Caki2 (cell line): ENCODE measurements around the gene ZNF106. TPM values are rescaled to one million over a fixed set of nuclear protein-coding genes. Genes with fewer than 3 reads are reported as not detected.
A peak's percentile ranks its signal among the peaks of the same experiment; 100 is the strongest.

Experiments used
- DNase-seq: peaks from one replicate; pipeline ENCODE4 v3.0.0-alpha.2; 2015; ENCODE audit warnings: low read depth
- in situ Hi-C: cut with HindIII; loops from 2 replicates; pipeline ENCODE4 v1.10.0; 2016; ENCODE audit warnings: low sequenced_read_pairs, low pct_unique_long_range_greater_than_20kb, mixed read lengths
- total RNA-seq: library from RNA; depleted of rRNA; stranded (reverse); fragments of >200 nt; shearing (Covaris generic); gene quantifications from 2 replicates; pipeline ENCODE4 v1.2.3, GENCODE V29; 2014; ENCODE audit warnings: low replicate concordance

The ZNF106 gene
- total RNA-seq, 1 experiment from 2014 or later, result 7.8 TPM

DNA sequence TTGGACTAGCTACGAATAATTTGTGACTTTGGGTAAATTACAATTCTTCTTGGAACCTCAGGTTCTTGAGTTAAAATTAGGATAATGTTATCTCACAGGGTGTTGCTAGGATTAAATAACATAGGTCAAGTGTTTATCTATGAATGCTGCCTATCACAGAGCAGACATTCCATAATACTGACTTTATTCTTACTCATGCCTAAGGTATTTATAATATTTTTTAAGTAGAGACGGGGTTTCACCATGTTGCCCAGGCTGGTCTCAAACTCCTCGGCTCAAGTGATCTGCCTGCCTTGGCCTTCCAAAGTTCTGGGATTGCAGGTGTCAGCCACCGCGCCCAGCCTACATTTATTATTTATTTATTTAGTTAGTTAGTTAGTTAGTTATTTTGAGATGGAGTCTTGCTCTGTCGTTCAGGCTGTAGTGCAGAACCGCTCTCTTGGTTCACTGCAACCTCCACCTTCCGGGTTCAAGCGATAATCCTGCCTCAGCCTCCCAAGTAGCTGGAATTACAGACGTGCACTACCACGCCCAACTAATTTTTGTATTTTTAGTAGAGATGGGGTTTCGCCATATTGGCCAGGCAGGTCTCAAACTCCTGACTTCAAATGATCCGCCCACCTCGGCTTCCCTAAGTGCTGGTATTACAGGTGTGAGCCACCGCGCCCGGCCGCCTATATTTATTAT is 741 bp upstream of the ZNF106 start:
- DNase-seq, result no peak

GRCh38 chr15:42490291-42490670 is 660 bp downstream of the ZNF106 start:
- in situ Hi-C loops, result no loop called here
- peak; percentile 27 for DNase-seq

More for the DNA sequence above, 741 bp upstream of the ZNF106 start:
- in situ Hi-C loops, result no loop called here

DNA sequence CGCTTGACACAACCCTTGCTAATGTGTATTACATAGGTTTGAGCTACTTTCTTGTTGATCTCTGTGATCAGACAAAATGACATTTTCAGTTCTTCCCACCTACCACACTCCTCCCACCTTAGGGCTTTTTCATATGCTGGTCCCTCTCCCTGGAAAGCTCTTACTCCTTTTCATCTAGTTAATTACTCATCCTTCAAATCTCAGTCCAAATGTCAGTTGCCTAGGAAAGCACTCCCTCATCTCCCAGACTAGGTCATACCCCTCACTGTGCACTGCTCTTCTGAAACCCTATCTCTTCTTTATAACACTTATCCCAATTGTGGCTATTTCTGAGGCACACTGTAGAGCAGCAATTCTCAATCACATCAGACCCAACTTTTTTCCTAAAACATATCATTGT is 7.3 kb downstream of the ZNF106 start:
- in situ Hi-C loops, result no loop called here
- no peak for DNase-seq

GRCh38 chr15:42482701-42483100 is 8.2 kb downstream of the ZNF106 start:
- DNase-seq, result no peak
- in situ Hi-C loops, result no loop called here

DNA sequence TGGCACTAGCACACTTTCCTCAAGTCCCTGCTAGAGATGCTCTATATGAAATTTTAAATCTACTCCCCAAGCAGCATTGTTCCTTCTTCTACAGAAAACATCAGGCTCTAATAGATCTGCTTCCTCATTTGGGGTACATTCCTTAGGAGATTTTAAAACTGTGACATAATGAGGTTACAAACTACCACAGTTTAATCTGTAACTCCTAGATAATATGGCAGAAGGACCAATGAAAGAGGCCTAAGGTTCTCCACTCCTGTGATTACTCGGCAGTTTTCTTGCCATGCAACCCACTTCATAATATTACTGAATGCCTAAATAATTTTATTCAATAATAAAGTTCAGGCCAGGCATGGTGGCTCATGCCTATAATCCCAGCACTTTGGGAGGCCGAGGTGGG is 16.1 kb downstream of the ZNF106 start:
- no peak for DNase-seq
- in situ Hi-C loops, result no loop called here

DNA sequence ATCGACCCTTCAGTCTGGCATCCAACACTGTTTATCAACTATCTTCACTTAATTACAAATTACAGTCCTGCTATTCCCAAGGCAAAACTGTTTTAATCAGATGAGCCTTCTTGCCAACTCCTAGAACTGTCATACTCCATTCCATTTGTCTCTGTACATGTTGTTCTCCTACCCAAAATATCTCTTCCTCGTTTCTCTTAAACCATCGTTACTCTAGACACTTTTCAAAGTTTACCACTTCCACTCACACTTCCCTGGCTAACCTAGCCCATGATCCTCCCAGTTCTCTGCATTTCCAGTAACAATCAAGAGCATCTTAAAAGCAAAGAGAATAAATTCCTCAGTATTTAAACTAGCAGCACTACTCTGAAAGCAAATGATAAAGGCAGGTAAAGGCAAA is 19.9 kb downstream of the ZNF106 start:
- in situ Hi-C loops, result no loop called here
- no peak for DNase-seq

DNA sequence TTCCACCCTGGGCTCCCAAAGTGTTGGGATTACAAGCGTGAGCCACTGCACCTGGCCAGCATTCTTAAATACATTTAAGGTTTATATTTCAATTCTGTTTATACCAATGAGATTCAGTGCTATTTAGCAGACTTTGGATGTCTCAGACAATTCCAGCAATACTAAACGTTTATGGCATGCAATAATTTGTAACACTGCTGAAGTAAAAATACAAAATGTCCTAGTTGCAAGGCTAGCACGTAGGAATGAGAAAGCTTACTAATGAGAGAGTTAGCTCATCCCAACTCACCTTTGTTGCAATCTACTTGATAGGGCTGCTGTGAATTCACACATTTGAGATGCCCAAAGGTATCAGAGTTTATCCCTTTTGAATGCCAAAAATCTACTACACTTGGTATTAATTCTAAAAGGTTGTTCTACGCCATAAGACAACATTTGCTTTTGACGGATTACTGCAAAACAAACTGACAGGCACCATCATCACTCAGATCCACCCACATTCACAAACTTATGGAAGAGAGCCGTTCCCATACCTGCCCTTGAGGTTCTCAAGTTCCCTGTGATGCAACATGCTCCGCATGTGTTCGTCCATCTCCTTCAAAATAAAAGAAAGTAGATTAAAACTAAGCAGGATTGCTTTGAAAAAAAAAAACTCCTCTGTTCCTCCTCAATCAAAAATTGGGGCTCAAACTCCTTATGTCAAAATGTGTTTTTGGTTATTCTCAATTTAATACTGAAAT is 25.3 kb downstream of the ZNF106 start:
- in situ Hi-C loops, result no loop called here
- no peak for DNase-seq

DNA sequence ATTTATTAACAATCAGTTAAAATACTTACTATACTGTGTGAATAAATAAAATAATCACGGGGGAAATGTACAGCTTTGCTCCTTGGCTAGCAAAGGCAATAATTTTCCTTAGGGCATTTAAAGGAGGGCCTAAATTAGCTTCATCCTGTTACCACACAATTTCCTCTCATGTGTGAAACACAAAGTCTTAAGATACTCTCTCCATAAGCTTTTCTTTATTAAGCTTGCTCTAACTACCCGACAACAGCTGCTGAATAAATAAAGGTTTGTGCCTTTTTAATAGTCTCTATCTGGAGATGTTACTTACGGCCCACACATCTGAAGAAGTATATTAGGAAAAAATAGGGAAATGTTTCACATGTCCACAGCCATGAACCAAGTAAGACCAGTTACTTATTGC is 29.7 kb downstream of the ZNF106 start:
- no peak for DNase-seq
- in situ Hi-C loops, result no loop called here

DNA sequence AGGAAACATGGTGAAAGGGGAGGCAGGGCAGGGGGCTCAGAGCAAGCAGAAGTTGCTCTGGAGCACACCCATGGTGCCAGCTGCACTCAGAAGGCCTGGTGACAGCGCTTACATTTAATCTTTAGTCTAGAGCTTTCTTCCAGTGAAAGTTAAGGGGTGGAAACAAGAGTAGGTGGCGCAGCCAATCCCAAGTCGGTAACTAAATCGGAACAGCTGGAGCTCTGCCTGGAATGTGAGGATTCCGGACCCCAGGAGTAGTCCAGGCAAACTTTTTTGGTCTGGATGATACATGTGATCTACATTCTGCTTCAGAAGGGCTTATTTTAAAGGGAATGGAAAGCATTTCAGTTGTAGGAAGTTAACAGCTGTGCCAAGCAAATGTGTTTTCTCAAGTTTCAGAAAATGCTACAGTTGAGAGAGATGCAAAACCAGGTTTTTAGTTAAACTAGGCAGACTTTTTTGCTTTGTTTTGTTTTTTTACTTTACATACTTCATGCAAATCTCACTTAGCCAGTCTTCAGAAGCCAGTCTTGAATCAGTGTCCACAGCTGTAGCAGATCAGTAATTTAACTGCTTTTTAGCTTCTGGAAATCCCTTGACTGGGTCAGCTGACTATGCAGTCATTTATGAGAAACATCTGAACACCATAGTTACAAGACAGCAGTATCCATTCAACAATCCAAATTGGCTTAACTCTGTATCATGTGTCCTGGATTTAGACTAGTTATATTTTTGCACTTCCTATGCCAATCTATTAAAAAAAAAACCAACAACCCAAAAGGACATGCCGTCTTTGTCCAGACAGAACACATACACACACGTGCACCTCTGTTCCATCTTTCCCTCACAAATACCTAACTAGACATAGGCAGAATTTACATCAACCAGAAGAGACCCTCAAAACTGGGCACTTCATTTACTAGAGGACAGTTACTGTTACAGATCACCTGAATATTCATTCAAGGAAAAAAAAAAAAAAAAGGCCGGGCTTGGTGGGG is 33.2 kb downstream of the ZNF106 start:
- no peak for DNase-seq
- in situ Hi-C loops, result no loop called here

GRCh38 chr15:42456971-42457370 is 34.0 kb downstream of the ZNF106 start:
- in situ Hi-C loops, result no loop called here
- DNase-seq, result no peak

DNA sequence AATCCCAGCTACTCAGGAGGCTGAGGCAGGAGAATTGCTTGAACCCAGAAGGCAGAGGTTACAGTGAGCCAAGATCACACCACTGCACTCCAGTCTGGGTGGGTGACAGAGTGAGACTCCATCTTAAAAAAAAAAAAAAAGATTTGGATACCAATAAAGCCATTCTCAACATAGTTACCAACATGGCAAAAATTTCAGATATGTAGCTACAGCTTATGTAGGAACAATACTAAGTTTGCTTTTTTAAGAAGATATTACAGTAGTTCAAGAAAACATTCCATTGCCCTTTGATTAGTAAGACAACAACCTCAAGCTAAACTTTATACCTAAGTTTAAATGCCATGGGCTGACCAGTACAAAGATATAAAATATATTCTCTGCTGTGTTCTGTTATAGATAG is 34.4 kb downstream of the ZNF106 start:
- no peak for DNase-seq
- in situ Hi-C loops, result no loop called here

GRCh38 chr15:42453826-42454225 is 37.1 kb downstream of the ZNF106 start:
- no peak for DNase-seq
- in situ Hi-C loops, result no loop called here

DNA sequence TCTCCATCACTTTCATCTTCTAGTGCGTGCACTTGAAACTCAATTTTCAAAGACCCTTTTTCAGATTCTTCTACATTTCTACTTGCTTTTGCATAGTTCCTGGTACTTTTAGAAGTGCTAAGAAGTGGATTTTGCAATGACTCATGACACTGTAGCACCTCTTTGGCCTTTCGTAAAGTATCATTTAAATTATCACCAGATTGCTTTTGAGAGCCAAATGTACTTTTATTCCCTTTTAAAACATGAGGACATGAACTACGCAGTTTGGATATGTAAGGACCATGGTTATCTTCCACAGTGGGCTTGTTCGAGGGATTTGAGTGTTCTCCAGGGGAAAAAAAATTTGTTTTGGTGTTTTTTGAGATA is 40.5 kb downstream of the ZNF106 start:
- in situ Hi-C loops, result no loop called here
- DNase-seq, result no peak

DNA sequence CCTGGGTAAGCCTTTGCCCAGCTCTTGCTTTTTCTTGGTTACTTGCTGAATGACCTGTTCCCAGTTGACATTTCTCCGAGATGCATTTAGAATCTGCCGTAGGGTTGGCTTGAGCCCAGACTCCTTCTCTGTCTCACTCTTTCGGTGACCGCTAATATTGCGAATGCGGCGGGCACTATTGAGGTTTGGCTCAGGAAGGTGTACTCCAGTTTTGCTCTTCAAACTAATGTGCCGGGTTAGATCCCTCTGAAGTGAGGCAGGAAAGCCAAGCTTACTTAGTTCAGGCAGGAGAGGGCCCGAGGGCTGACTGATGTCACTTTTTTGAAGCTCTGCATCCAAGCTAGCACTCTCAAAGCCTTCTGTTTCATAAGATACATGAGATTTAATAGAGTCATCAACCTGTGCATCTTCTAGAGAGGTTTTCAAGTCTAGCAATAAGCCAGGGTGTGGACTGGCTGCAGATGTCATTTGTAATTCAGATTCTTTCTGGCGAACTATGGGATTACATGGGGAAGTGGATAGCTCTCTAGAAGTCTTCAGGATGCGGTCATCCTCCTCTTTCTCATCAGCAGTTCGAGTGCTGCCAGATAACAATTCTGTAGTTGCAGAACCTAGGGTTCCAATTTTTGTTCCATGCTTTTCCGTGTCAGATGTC is 41.0 kb downstream of the ZNF106 start:
- no peak for DNase-seq
- in situ Hi-C loops, result no loop called here

- in situ Hi-C loops, result no loop called here
- no peak for DNase-seq
Measured at GRCh38 chr15:42448281-42448680, 42.7 kb downstream of the ZNF106 start.

- in situ Hi-C loops, result no loop called here
- no peak for DNase-seq
Measured at GRCh38 chr15:42447599-42447998, 43.3 kb downstream of the ZNF106 start.

GRCh38 chr15:42445551-42445950 is 45.4 kb downstream of the ZNF106 start:
- no peak for DNase-seq
- in situ Hi-C loops, result no loop called here

DNA sequence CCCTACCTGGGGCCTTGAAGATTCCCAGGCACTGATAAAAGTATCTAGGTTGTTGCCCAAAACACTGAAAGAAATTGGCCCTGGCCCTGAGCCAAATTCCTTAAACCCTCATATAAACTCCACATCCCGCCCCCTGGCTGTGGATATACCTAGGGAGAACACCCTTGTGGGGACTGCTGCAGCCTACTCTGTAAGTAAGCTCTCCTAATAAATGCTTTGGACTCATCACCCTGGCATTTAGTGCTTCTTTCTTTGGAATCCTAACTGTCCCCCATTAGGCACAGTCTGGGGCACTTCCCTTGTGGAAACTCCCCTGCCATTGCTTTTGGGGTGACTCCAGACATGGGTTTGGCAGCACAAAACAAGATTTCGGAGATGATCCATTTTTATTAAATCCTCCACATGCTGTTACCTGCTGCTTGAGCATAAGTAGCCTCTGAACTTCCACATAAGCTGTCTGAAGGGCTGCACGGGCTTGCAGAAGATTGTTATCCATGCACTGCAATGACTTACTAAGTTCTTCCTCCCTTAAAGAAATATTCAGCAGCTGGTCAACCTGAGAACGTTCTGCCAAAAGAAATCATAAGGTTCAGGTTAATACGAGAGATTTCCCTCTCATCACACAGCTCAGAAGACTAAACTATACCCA is 46.4 kb downstream of the ZNF106 start:
- no peak for DNase-seq
- in situ Hi-C loops, result no loop called here
